Astrocyte (in vitro differentiated cells and primary cell): ENCODE measurements around the gene EYS.

Experiments used
- EZH2 ChIP-seq: IDR thresholded peaks from 2 replicates; pipeline ENCODE4 v1.6.1; 2012; ENCODE audit warnings: mild to moderate bottlenecking, low read length, inconsistent platforms; ENCODE audit not compliant: insufficient read depth
- TF ChIP-seq, protein P1 (sequence below): IDR thresholded peaks from 2 replicates; pipeline ENCODE4 v1.5.1; 2011; ENCODE audit warnings: low read depth, mild to moderate bottlenecking, inconsistent platforms, low read length, moderate library complexity; ENCODE audit not compliant: insufficient read depth

GRCh38 chr6:64376394-64376793 lies 1330.6 kb downstream of the EYS start:
- TF ChIP-seq, protein P1, sequence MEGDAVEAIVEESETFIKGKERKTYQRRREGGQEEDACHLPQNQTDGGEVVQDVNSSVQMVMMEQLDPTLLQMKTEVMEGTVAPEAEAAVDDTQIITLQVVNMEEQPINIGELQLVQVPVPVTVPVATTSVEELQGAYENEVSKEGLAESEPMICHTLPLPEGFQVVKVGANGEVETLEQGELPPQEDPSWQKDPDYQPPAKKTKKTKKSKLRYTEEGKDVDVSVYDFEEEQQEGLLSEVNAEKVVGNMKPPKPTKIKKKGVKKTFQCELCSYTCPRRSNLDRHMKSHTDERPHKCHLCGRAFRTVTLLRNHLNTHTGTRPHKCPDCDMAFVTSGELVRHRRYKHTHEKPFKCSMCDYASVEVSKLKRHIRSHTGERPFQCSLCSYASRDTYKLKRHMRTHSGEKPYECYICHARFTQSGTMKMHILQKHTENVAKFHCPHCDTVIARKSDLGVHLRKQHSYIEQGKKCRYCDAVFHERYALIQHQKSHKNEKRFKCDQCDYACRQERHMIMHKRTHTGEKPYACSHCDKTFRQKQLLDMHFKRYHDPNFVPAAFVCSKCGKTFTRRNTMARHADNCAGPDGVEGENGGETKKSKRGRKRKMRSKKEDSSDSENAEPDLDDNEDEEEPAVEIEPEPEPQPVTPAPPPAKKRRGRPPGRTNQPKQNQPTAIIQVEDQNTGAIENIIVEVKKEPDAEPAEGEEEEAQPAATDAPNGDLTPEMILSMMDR, result no peak
- TF ChIP-seq EZH2, result no peak
